SK-N-SH treated with all-trans-retinoic acid at 6 μM for 48 hours (cell line): ENCODE measurements around the gene CHI3L2.

Source experiments
- ATAC-seq: fragments of 200-7000 bp; cut with Tn5 transposase; 3 replicates; pipeline ENCODE4 v1.9.1; 2020; ENCODE audit warnings: mild to moderate bottlenecking, moderate library complexity
- ARNTL ChIP-seq: fragments of 450-650 bp; formaldehyde crosslinking; IDR thresholded peaks from 2 replicates; pipeline ENCODE4 v1.5.0; 2020; ENCODE audit warnings: low read depth, mild to moderate bottlenecking, moderate library complexity, borderline replicate concordance
- BACH2 ChIP-seq: fragments of 250-450 bp; sonication (Bioruptor Pico); IDR thresholded peaks from 2 replicates; pipeline ENCODE4 v1.9.0; 2021; ENCODE audit warnings: mild to moderate bottlenecking, borderline replicate concordance
- CSDC2 ChIP-seq: fragments of 250-450 bp; sonication (Bioruptor Pico); IDR thresholded peaks from 2 replicates; pipeline ENCODE4 v1.5.0; 2020; ENCODE audit warnings: mild to moderate bottlenecking, moderate library complexity
- ISL1 ChIP-seq: fragments of 250-450 bp; sonication (Bioruptor Pico); IDR thresholded peaks from 2 replicates; pipeline ENCODE4 v2.1.2; 2022; ENCODE audit warnings: mild to moderate bottlenecking, moderate library complexity
- PPARA ChIP-seq: fragments of 250-450 bp; sonication (Bioruptor Pico); IDR thresholded peaks from 2 replicates; pipeline ENCODE4 v1.5.0; 2020; ENCODE audit warnings: mild to moderate bottlenecking, borderline replicate concordance
- RARB ChIP-seq: fragments of 250-450 bp; sonication (Bioruptor Pico); IDR thresholded peaks from 2 replicates; pipeline ENCODE4 v1.8.0; 2021; ENCODE audit warnings: mild to moderate bottlenecking, moderate library complexity
- TCF4 ChIP-seq: fragments of 250-450 bp; sonication (Bioruptor Pico); IDR thresholded peaks from 2 replicates; pipeline ENCODE4 v1.8.0; 2021; ENCODE audit warnings: mild to moderate bottlenecking, moderate library complexity, borderline replicate concordance
- ZC3H10 ChIP-seq: fragments of 250-450 bp; sonication (Bioruptor Pico); IDR thresholded peaks from 2 replicates; pipeline ENCODE4 v1.5.1; 2021; ENCODE audit warnings: mild to moderate bottlenecking, moderate library complexity
- ZFP3 ChIP-seq: fragments of 250-450 bp; sonication (Bioruptor Pico); IDR thresholded peaks from 2 replicates; pipeline ENCODE4 v1.5.0; 2020; ENCODE audit warnings: mild to moderate bottlenecking, moderate library complexity
- ZFP30 ChIP-seq: fragments of 450-650 bp; formaldehyde crosslinking; IDR thresholded peaks from 2 replicates; pipeline ENCODE4 v1.5.0; 2022; ENCODE audit warnings: mild to moderate bottlenecking, moderate library complexity
- ZNF565 ChIP-seq: fragments of 450-650 bp; formaldehyde crosslinking; conservative IDR thresholded peaks from 2 replicates; pipeline ENCODE4 v1.5.0; 2020; ENCODE audit warnings: low read depth, mild to moderate bottlenecking, moderate library complexity
- ZNF70 ChIP-seq: fragments of 450-650 bp; formaldehyde crosslinking; IDR thresholded peaks from 2 replicates; pipeline ENCODE4 v1.5.0; 2020; ENCODE audit warnings: mild to moderate bottlenecking, moderate library complexity
- ZNF8 ChIP-seq: fragments of 450-650 bp; formaldehyde crosslinking; IDR thresholded peaks from 2 replicates; pipeline ENCODE4 v1.5.0; 2020; ENCODE audit warnings: mild to moderate bottlenecking, moderate library complexity
- TF ChIP-seq, protein P1 (sequence below): fragments of 250-450 bp; sonication (Bioruptor Pico); IDR thresholded peaks from 2 replicates; pipeline ENCODE4 v1.8.0; 2020; ENCODE audit warnings: mild to moderate bottlenecking, moderate library complexity, borderline replicate concordance
- TF ChIP-seq, protein P2 (sequence below): fragments of 250-450 bp; sonication (Bioruptor Pico); IDR thresholded peaks from 2 replicates; pipeline ENCODE4 v1.5.0; 2020; ENCODE audit warnings: mild to moderate bottlenecking, moderate library complexity
- TF ChIP-seq, protein P3 (sequence below): fragments of 250-450 bp; sonication (Bioruptor Pico); IDR thresholded peaks from 2 replicates; pipeline ENCODE4 v1.8.0; 2021; ENCODE audit warnings: low read depth, mild to moderate bottlenecking, moderate library complexity, borderline replicate concordance
- TF ChIP-seq, protein P4 (sequence below): fragments of 250-450 bp; sonication (Bioruptor Pico); IDR thresholded peaks from 2 replicates; pipeline ENCODE4 v1.5.1; 2020; ENCODE audit warnings: low read depth, mild to moderate bottlenecking, moderate library complexity
- TF ChIP-seq, protein P5 (sequence below): fragments of 250-450 bp; sonication (Bioruptor Pico); IDR thresholded peaks from 2 replicates; pipeline ENCODE4 v1.5.1; 2021; ENCODE audit warnings: mild to moderate bottlenecking, moderate library complexity

CHI3L2 gene

DNA sequence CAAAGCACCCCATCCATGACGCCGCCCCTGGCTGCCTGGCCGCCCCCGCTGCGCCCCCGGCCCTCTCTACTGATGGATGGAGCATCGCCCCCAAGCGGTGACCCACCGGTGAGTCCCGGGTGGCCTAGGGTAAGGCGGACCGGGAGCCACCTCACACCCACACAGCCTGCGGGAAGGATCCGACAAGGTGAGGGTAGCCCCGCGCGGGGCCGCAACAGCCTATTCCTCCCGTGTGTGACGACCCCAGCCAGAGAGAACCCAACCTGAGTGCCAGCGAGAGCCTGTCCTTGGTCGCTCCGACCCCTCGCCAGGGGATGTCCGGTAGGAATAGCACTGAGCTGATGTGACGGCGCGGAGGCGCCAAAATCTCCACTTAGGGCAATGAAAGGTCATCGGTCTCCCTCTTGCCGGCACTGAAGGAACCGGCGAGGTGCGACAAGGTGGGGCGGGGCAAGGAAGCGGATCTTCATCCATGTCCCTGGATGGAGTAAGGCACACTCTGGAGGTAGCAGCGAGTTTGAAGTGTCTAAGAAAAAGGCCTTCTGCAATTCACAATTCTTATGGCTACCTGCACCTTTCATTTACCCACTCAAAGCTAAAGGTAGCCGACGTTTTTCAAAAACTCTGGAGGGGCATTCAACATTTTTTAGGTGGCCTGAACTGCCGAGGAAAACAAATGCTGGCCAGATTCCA is 43.4 kb downstream of the CHI3L2 start:
- TF ChIP-seq RARB (CRISPR knock-in tag) = no peak
- no peak for TF ChIP-seq ZNF8
- TF ChIP-seq BACH2 (CRISPR knock-in tag) = no peak
- no peak for TF ChIP-seq ISL1 (CRISPR knock-in tag)
- TF ChIP-seq, protein P1, sequence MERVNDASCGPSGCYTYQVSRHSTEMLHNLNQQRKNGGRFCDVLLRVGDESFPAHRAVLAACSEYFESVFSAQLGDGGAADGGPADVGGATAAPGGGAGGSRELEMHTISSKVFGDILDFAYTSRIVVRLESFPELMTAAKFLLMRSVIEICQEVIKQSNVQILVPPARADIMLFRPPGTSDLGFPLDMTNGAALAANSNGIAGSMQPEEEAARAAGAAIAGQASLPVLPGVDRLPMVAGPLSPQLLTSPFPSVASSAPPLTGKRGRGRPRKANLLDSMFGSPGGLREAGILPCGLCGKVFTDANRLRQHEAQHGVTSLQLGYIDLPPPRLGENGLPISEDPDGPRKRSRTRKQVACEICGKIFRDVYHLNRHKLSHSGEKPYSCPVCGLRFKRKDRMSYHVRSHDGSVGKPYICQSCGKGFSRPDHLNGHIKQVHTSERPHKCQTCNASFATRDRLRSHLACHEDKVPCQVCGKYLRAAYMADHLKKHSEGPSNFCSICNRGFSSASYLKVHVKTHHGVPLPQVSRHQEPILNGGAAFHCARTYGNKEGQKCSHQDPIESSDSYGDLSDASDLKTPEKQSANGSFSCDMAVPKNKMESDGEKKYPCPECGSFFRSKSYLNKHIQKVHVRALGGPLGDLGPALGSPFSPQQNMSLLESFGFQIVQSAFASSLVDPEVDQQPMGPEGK (CRISPR knock-in tag) = no peak
- no peak for TF ChIP-seq ZC3H10 (CRISPR knock-in tag)
- TF ChIP-seq ZNF70 (CRISPR knock-in tag) = no peak
- TF ChIP-seq, protein P2, sequence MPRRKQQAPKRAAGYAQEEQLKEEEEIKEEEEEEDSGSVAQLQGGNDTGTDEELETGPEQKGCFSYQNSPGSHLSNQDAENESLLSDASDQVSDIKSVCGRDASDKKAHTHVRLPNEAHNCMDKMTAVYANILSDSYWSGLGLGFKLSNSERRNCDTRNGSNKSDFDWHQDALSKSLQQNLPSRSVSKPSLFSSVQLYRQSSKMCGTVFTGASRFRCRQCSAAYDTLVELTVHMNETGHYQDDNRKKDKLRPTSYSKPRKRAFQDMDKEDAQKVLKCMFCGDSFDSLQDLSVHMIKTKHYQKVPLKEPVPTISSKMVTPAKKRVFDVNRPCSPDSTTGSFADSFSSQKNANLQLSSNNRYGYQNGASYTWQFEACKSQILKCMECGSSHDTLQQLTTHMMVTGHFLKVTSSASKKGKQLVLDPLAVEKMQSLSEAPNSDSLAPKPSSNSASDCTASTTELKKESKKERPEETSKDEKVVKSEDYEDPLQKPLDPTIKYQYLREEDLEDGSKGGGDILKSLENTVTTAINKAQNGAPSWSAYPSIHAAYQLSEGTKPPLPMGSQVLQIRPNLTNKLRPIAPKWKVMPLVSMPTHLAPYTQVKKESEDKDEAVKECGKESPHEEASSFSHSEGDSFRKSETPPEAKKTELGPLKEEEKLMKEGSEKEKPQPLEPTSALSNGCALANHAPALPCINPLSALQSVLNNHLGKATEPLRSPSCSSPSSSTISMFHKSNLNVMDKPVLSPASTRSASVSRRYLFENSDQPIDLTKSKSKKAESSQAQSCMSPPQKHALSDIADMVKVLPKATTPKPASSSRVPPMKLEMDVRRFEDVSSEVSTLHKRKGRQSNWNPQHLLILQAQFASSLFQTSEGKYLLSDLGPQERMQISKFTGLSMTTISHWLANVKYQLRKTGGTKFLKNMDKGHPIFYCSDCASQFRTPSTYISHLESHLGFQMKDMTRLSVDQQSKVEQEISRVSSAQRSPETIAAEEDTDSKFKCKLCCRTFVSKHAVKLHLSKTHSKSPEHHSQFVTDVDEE (CRISPR knock-in tag) = no peak
- TF ChIP-seq ZNF565 (CRISPR knock-in tag) = no peak
- TF ChIP-seq, protein P3, sequence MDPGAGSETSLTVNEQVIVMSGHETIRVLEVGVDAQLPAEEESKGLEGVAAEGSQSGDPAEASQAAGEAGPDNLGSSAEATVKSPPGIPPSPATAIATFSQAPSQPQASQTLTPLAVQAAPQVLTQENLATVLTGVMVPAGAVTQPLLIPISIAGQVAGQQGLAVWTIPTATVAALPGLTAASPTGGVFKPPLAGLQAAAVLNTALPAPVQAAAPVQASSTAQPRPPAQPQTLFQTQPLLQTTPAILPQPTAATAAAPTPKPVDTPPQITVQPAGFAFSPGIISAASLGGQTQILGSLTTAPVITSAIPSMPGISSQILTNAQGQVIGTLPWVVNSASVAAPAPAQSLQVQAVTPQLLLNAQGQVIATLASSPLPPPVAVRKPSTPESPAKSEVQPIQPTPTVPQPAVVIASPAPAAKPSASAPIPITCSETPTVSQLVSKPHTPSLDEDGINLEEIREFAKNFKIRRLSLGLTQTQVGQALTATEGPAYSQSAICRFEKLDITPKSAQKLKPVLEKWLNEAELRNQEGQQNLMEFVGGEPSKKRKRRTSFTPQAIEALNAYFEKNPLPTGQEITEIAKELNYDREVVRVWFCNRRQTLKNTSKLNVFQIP = no peak
- TF ChIP-seq ZFP3 (CRISPR knock-in tag) = no peak
- no peak for ATAC-seq

DNA sequence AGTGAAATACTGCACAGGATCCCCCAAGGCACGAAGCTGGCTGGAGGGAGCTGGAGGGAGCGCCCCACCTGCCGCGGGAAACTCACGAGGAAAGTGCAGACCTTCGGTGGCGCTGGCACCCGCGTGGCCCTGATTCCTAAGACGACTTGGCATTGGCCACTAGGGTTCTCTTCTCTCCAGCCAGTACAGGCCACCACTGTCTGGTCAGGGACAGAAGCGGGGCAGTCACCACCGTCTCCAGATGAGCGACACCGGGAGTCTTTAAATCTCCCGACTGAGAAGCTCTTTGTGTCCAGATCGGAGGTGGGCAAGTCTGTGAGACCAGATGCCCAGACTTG is 43.9 kb downstream of the CHI3L2 start:
- TF ChIP-seq ZFP30 (no peak), ZFP3 (CRISPR knock-in tag) (no peak), ZC3H10 (CRISPR knock-in tag) (no peak), TCF4 (CRISPR knock-in tag) (no peak), ARNTL (CRISPR knock-in tag) (no peak), BACH2 (CRISPR knock-in tag) (no peak), PPARA (no peak)
- TF ChIP-seq, protein P4, sequence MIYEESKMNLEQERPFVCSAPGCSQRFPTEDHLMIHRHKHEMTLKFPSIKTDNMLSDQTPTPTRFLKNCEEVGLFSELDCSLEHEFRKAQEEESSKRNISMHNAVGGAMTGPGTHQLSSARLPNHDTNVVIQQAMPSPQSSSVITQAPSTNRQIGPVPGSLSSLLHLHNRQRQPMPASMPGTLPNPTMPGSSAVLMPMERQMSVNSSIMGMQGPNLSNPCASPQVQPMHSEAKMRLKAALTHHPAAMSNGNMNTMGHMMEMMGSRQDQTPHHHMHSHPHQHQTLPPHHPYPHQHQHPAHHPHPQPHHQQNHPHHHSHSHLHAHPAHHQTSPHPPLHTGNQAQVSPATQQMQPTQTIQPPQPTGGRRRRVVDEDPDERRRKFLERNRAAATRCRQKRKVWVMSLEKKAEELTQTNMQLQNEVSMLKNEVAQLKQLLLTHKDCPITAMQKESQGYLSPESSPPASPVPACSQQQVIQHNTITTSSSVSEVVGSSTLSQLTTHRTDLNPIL (CRISPR knock-in tag) = no peak
- ATAC-seq = no peak

DNA sequence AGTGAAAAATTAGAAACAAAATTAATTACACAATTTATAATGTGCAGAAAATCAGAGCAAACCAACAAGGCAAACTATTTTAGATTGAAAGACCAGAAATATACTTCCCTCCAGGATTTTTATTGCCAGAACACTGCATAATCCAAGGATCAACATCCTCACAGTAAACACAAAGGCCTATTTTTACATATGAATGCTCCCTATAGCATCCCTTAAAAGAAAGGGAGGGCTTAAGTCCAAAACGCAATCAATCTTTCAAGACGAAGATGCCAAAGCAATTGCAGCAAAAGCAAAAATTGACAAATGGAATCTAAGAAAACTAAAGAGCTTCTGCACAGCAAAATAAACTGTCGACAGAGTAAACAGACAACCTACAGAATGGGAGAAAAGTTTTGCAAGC is 44.6 kb downstream of the CHI3L2 start:
- TF ChIP-seq, protein P5, sequence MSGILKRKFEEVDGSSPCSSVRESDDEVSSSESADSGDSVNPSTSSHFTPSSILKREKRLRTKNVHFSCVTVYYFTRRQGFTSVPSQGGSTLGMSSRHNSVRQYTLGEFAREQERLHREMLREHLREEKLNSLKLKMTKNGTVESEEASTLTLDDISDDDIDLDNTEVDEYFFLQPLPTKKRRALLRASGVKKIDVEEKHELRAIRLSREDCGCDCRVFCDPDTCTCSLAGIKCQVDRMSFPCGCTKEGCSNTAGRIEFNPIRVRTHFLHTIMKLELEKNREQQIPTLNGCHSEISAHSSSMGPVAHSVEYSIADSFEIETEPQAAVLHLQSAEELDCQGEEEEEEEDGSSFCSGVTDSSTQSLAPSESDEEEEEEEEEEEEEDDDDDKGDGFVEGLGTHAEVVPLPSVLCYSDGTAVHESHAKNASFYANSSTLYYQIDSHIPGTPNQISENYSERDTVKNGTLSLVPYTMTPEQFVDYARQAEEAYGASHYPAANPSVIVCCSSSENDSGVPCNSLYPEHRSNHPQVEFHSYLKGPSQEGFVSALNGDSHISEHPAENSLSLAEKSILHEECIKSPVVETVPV (CRISPR knock-in tag) = no peak
- no peak for TF ChIP-seq ARNTL (CRISPR knock-in tag)
- no peak for TF ChIP-seq RARB (CRISPR knock-in tag)
- TF ChIP-seq CSDC2 = no peak
- no peak for ATAC-seq

DNA sequence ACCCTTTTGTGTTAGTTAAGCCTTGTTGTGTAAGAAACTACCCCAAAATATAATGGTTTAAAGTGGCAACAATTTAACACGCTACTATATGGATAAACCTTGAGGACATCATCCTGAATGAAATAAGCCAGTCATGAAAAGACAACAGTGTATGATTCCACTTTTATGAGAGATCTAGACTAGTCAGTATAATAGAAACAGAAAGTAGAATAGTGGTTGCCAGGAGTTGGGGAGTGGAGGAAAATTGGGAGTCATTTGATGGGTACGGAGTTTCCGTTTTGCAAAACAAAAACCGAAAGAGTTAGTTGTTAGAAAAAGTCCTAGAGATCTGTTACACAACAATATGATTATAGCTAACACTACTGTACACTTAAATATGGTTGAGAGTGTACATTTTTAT is 47.1 kb downstream of the CHI3L2 start:
- TF ChIP-seq ZNF70 (CRISPR knock-in tag) (no peak), ZFP3 (CRISPR knock-in tag) (no peak), RARB (CRISPR knock-in tag) (no peak)
- TF ChIP-seq, protein P1 (CRISPR knock-in tag) = no peak
- TF ChIP-seq, all 23 proteins: peak for 0
- ATAC-seq = no peak
